Endodermal cell (in vitro differentiated cells): ENCODE results near the gene RECK. TPM values are rescaled to one million over a fixed set of nuclear protein-coding genes. Genes with fewer than 3 reads are reported as not detected.
A peak's percentile ranks its signal among the peaks of the same experiment; 100 is the strongest.
"Not testable (repeated sequence)": the region's sequence is repeated elsewhere in the genome, so short reads cannot be mapped to it uniquely, and the experiment has no call there.

ENCODE experiments used
- DNase-seq: peaks from one replicate; pipeline ENCODE4 v3.0.0-alpha.2; 2017
- H3K27ac ChIP-seq: 2 replicates; pipeline ENCODE4 v1.5.1; 2013; ENCODE audit warnings: mild to moderate bottlenecking, low read depth, low read length, moderate library complexity
- H3K27me3 ChIP-seq: 2 replicates; pipeline ENCODE4 v1.6.1; 2013; ENCODE audit warnings: mild to moderate bottlenecking, low read length, moderate library complexity; ENCODE audit not compliant: insufficient read depth, control insufficient read depth, poor library complexity, severe bottlenecking
- H3K36me3 ChIP-seq: 2 replicates; pipeline ENCODE4 v1.7.0; 2013; ENCODE audit warnings: mild to moderate bottlenecking, low read length, moderate library complexity; ENCODE audit not compliant: control insufficient read depth, insufficient read depth
- H3K4me1 ChIP-seq: one replicate; pipeline ENCODE4 v1.7.0; 2013; ENCODE audit warnings: low read length; ENCODE audit not compliant: control insufficient read depth, insufficient read depth
- H3K4me3 ChIP-seq: 2 replicates; pipeline ENCODE4 v1.5.1; 2013; ENCODE audit warnings: mild to moderate bottlenecking, low read length, moderate library complexity
- H3K9ac ChIP-seq: 2 replicates; pipeline ENCODE4 v1.6.1; 2013; ENCODE audit warnings: mild to moderate bottlenecking, low read length, moderate library complexity; ENCODE audit not compliant: poor library complexity, severe bottlenecking; ENCODE audit errors: extremely low read depth
- H3K9me3 ChIP-seq: 2 replicates; pipeline ENCODE4 v1.6.1; 2013; ENCODE audit warnings: mild to moderate bottlenecking, low read length, moderate library complexity; ENCODE audit not compliant: control insufficient read depth
- H3K27ac Mint-ChIP-seq: 2 replicates; pipeline ENCODE4 v1.8.0; 2020; ENCODE audit warnings: mixed read lengths
- H3K27me3 Mint-ChIP-seq: 2 replicates; pipeline ENCODE4 v1.8.0; 2021; ENCODE audit warnings: mild to moderate bottlenecking, mixed read lengths; ENCODE audit not compliant: insufficient read depth
- H3K36me3 Mint-ChIP-seq: 2 replicates; pipeline ENCODE4 v1.8.0; 2020; ENCODE audit warnings: low read depth, mixed read lengths
- H3K4me1 Mint-ChIP-seq: 2 replicates; pipeline ENCODE4 v1.8.0; 2020; ENCODE audit warnings: mixed read lengths
- H3K4me3 Mint-ChIP-seq: 2 replicates; pipeline ENCODE4 v1.8.0; 2020; ENCODE audit warnings: mild to moderate bottlenecking, moderate library complexity, mixed read lengths
- H3K9me3 Mint-ChIP-seq: 2 replicates; pipeline ENCODE4 v1.8.0; 2020; ENCODE audit warnings: mild to moderate bottlenecking, mixed read lengths
- CTCF ChIP-seq: fragments of 200-600 bp; sonication (generic); conservative IDR thresholded peaks from 2 replicates; pipeline ENCODE4 v1.5.0; 2021; ENCODE audit warnings: antibody characterized with exemption, mild to moderate bottlenecking
- WGBS, 2 experiments: methylation state at CpG; one replicate each; pipeline versions ENCODE4 v1.1.5 to v1.1.7; 2013; ENCODE audit warnings: missing lambda C conversion rate in 2 of 2, mixed read lengths in 1 of 2; ENCODE audit not compliant: insufficient coverage in 1 of 2, insufficient read length in 1 of 2; 5-methylcytosine and 5-hydroxymethylcytosine counted together
- total RNA-seq, 2 donors: library from RNA; stranded (reverse); fragmentation: NEBNext Ultra II Directional in 1 of 2; extraction: Animal tissue kit (Norgen Biotek cat#: 25700) in 1 of 2; gene quantifications; 2 replicates in 1 of 2; 3 replicates in 1 of 2; pipeline ENCODE4 v1.2.1, GENCODE V29; 2021

RECK gene
- total RNA-seq, 2 donors from 2014 or later, result 11.5 to 16.1 TPM

- Histone ChIP-seq H3K36me3 (no peaks in the 10 kb centered on the region), H3K4me3 (no peak overlapping the region), H3K27me3 (peaks cover 87% of the 10 kb centered on the region), H3K9me3 (peaks cover 17% of the 10 kb centered on the region), H3K9ac (no peak overlapping the region), H3K27ac (no peak overlapping the region), H3K4me1 (no peaks in the 10 kb centered on the region)
- WGBS, 2 experiments, result 57 to 72% methylated on average over 2 to 5 of the region's 5 CpGs
- no peak overlapping the region for H3K27ac Mint-ChIP-seq
- no peak for TF ChIP-seq CTCF
- H3K27me3 Mint-ChIP-seq, result peaks cover 69% of the 10 kb centered on the region
- no peak overlapping the region for H3K4me3 Mint-ChIP-seq
- H3K36me3 Mint-ChIP-seq, result no peaks in the 10 kb centered on the region
- H3K9me3 Mint-ChIP-seq, result peaks cover 6% of the 10 kb centered on the region
- no peak for DNase-seq
- peaks cover 15% of the 10 kb centered on the region for H3K4me1 Mint-ChIP-seq
Measured at GRCh38 chr9:35993976-35994720, 42.6 kb upstream of the RECK start.

- no peak overlapping the region for H3K4me3 Mint-ChIP-seq
- Histone ChIP-seq H3K27ac (no peak overlapping the region), H3K36me3 (no peaks in the 10 kb centered on the region), H3K4me3 (no peak overlapping the region), H3K27me3 (peaks cover 85% of the 10 kb centered on the region), H3K9me3 (peaks cover 17% of the 10 kb centered on the region), H3K4me1 (no peaks in the 10 kb centered on the region), H3K9ac (no peak overlapping the region)
- H3K36me3 Mint-ChIP-seq, result no peaks in the 10 kb centered on the region
- no peak overlapping the region for H3K27ac Mint-ChIP-seq
- 46 to 78% methylated on average over 2 of the region's 2 CpGs for WGBS, 2 experiments
- peaks cover 6% of the 10 kb centered on the region for H3K9me3 Mint-ChIP-seq
- H3K4me1 Mint-ChIP-seq, result peaks cover 15% of the 10 kb centered on the region
- peaks cover 63% of the 10 kb centered on the region for H3K27me3 Mint-ChIP-seq
- no peak for DNase-seq
- TF ChIP-seq CTCF, result no peak
Measured at GRCh38 chr9:35994959-35995358, 41.8 kb upstream of the RECK start.

- peaks cover 6% of the 10 kb centered on the region for H3K9me3 Mint-ChIP-seq
- H3K27me3 ChIP-seq, result peaks cover 76% of the 10 kb centered on the region
- H3K36me3 ChIP-seq, result no peaks in the 10 kb centered on the region
- no peak overlapping the region for H3K4me3 Mint-ChIP-seq
- H3K4me1 Mint-ChIP-seq, result peaks cover 15% of the 10 kb centered on the region
- no peak overlapping the region for H3K4me3 ChIP-seq
- DNase-seq, result peak; percentile 74
- H3K27me3 Mint-ChIP-seq, result peaks cover 54% of the 10 kb centered on the region
- peaks cover 17% of the 10 kb centered on the region for H3K9me3 ChIP-seq
- H3K9ac ChIP-seq, result no peak overlapping the region
- no peak overlapping the region for H3K27ac Mint-ChIP-seq
- no peak for TF ChIP-seq CTCF
- H3K4me1 ChIP-seq, result no peaks in the 10 kb centered on the region
- H3K27ac ChIP-seq, result no peak overlapping the region
- 92 to 100% methylated on average over 1 of the region's 1 CpG for WGBS, 2 experiments
- H3K36me3 Mint-ChIP-seq, result no peaks in the 10 kb centered on the region
Measured at GRCh38 chr9:35996358-35996970, 40.2 kb upstream of the RECK start.

- H3K9ac ChIP-seq, H3K27ac Mint-ChIP-seq, H3K27ac ChIP-seq, H3K4me3 ChIP-seq, DNase-seq, H3K9me3 Mint-ChIP-seq, H3K36me3 Mint-ChIP-seq, H3K4me3 Mint-ChIP-seq, H3K36me3 ChIP-seq, H3K4me1 ChIP-seq: not testable (repeated sequence)
- Histone ChIP-seq H3K27me3 (peaks cover 76% of the 10 kb centered on the region), H3K9me3 (peaks cover 17% of the 10 kb centered on the region)
- 97 to 100% methylated on average over 1 to 4 of the region's 4 CpGs for WGBS, 2 experiments
- Mint-ChIP-seq H3K27me3 (peaks cover 52% of the 10 kb centered on the region), H3K4me1 (peaks cover 15% of the 10 kb centered on the region)
Measured at GRCh38 chr9:35997016-35997415, 39.7 kb upstream of the RECK start.
